Globus pallidus (tissue), 1 donor: Measurements from ENCODE around the gene IGFLR1.

Experiments
- DNase-seq: peaks from one replicate; pipeline ENCODE4 v3.0.0-alpha.2; 2015; ENCODE audit warnings: low spot score

IGFLR1 gene

GRCh38 chr19:35739275-35740107 lies 2.8 kb downstream of the IGFLR1 start:
- no peak for DNase-seq

GRCh38 chr19:35738887-35739229 lies 3.4 kb downstream of the IGFLR1 start:
- no peak for DNase-seq

GRCh38 chr19:35738021-35738886 lies 4.0 kb downstream of the IGFLR1 start:
- no peak for DNase-seq

GRCh38 chr19:35736913-35737886 lies 5.1 kb downstream of the IGFLR1 start:
- no peak for DNase-seq

- no peak for DNase-seq
Measured at GRCh38 chr19:35734889-35735288, 7.4 kb downstream of the IGFLR1 start.

GRCh38 chr19:35734273-35734672 lies 8.0 kb downstream of the IGFLR1 start:
- DNase-seq, result no peak

- no peak for DNase-seq
Measured at GRCh38 chr19:35733180-35734125, 8.8 kb downstream of the IGFLR1 start.

- no peak for DNase-seq
Measured at GRCh38 chr19:35732540-35733179, 9.6 kb downstream of the IGFLR1 start.

GRCh38 chr19:35731779-35732405 lies 10.4 kb downstream of the IGFLR1 start:
- DNase-seq, result no peak

GRCh38 chr19:35731353-35731752 lies 10.9 kb downstream of the IGFLR1 start:
- DNase-seq, result no peak

GRCh38 chr19:35730326-35730725 lies 11.9 kb downstream of the IGFLR1 start:
- DNase-seq, result no peak

- DNase-seq, result no peak
Measured at GRCh38 chr19:35729763-35730162, 12.5 kb downstream of the IGFLR1 start.

- DNase-seq, result no peak
Measured at GRCh38 chr19:35729021-35729420, 13.2 kb downstream of the IGFLR1 start.

- no peak for DNase-seq
Measured at GRCh38 chr19:35727956-35728706, 14.1 kb downstream of the IGFLR1 start.

- no peak for DNase-seq
Measured at GRCh38 chr19:35727053-35727955, 14.9 kb downstream of the IGFLR1 start.

- no peak for DNase-seq
Measured at GRCh38 chr19:35725216-35725861, 16.9 kb downstream of the IGFLR1 start.

GRCh38 chr19:35724560-35724959 lies 17.7 kb downstream of the IGFLR1 start:
- no peak for DNase-seq
